Left renal pelvis (tissue), 4 donors: ENCODE measurements around the gene NUP58. TPM values are rescaled to one million over a fixed set of nuclear protein-coding genes. Genes with fewer than 3 reads are reported as not detected.

Experiments used
- DNase-seq, 4 donors: peaks; one replicate each; pipeline ENCODE4 v3.0.0-alpha.2; 2013; ENCODE audit warnings: low read depth in 4 of 4, low spot score in 3 of 4
- polyA plus RNA-seq, 4 donors: library from polyadenylated mRNA; unstranded; fragments of 120-200 nt; gene quantifications; one replicate each; pipeline ENCODE4 v1.2.1, GENCODE V29; 2013; ENCODE audit not compliant: insufficient read length in 4 of 4

Gene NUP58
- polyA plus RNA-seq, 4 donors, result 43.5 to 60.5 (median 47.0) TPM

GRCh38 chr13:25372284-25373081, 71.1 kb downstream of the NUP58 start:
- no peak for DNase-seq

- DNase-seq, result no peak
Measured at GRCh38 chr13:25375727-25376358, 74.4 kb downstream of the NUP58 start.

GRCh38 chr13:25377244-25377962, 76.0 kb downstream of the NUP58 start:
- DNase-seq, result no peak

GRCh38 chr13:25378528-25378927, 77.1 kb downstream of the NUP58 start:
- DNase-seq, result no peak

GRCh38 chr13:25379011-25379410, 77.6 kb downstream of the NUP58 start:
- DNase-seq, result no peak

- no peak for DNase-seq
Measured at GRCh38 chr13:25380082-25380481, 78.7 kb downstream of the NUP58 start.

- no peak for DNase-seq
Measured at GRCh38 chr13:25380741-25381324, 79.4 kb downstream of the NUP58 start.

- DNase-seq, result no peak
Measured at GRCh38 chr13:25384758-25385410, 83.5 kb downstream of the NUP58 start.

GRCh38 chr13:25391932-25392331, 90.5 kb downstream of the NUP58 start:
- no peak for DNase-seq

Other genes starting within 250 kb of the NUP58 start
- 1 to 10 TPM in 3 of 4 donors, under 1 TPM in 1; 0.81 to 1.7 (median 1.1) TPM for gene PABPC3, start 205.5 kb upstream of the NUP58 start, polyA plus RNA-seq
- gene AMER2, start 129.3 kb upstream of the NUP58 start, polyA plus RNA-seq, result under 1 TPM; 0.32 to 0.36 (median 0.32) TPM
- 10 to 100 TPM; 18.1 to 24.4 (median 19.8) TPM for gene MTMR6, start 14.1 kb upstream of the NUP58 start, polyA plus RNA-seq
- gene ATP8A2, start 70.3 kb downstream of the NUP58 start, polyA plus RNA-seq, result 10 to 100 TPM in 1 of 4 donors, 1 to 10 TPM in 3; 5.2 to 11.3 (median 6.8) TPM